Measurements from ENCODE around the gene ARSG.

Gene ARSG

DNA sequence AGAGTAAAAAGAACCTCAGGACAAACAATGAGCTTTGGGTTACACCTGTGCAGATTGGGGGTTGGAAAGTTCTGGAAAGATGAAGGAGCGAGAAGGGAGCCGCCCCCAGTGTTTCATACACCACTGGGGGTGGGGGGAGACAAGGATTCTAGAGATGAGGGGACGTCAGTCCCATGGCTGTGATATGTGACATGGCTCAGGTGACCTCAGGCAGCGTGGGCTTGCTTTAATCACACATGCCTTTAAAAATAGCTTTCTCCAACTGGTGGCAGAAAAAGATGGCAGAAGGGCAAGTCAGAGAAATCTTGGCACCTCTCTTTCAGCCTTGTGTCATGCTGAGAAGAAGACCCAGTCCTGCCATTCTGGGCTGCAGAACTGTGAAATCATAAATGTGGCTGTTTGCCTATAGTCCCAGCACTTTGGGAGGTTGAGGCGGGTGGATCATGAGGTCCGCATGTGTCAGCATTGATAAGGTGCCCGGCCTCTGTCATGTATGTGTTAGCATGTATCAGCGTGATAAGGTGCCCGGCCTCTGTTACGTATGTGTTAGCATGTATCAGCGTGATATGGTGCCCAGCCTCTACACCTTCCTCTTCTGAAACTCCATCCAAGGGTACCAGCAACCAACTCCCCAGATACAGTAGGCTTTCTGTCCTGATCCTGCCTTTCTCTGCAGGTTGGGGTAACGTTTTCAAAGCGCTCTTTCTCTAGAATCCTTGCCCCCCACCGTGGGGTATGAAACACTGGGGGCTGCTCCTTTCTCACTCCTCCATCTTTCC lies 141.0 kb downstream of the ARSG start:
- DNase-seq = no peak

DNA sequence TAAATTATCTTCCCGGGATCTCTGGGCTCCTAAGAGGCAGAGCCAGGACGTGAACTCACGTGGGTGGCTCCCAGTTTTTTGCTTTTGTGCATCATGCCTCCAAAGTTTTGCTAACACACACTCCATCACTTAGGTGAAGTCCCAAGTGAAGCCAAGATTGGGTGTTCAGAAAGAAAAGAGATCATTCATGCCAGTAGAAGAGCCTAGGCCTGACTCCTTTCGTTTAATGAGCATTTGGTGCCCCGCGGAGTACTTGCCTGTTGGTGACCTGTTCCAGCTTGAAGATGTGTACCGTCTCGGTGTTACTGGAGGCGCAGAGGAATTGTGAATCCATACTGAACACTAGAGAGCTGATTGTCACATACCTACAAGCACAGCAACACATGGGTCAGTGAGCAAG lies 141.9 kb downstream of the ARSG start:
- DNase-seq = no peak

DNA sequence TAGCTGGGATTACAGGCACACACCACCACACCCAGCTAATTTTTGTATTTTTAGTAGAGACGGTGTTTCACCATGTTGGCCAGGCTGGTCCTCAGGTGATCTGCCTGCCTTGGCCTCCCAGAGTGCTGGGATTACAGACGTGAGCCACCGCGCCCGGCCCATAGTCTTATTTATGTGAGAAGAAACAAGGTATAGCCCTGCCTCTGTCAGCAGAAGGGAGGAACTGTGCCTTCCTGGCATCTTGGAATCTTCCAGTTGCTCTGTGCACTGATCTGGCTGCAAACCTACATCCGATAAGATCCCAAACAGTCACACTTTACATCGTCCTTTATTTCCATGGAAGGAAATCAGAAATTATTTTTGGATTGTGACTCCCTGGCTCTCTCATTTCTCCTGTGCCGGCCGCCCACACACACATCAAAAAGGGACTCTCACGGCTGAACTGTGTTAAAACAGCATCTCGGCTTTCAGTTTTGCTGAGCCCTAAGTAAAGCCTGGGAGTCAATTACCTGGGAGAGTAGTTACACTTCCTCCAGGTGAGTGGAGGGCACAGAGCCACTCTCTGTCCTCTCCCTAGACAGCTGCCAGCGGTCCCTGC lies 142.7 kb downstream of the ARSG start:
- no peak for DNase-seq

DNA sequence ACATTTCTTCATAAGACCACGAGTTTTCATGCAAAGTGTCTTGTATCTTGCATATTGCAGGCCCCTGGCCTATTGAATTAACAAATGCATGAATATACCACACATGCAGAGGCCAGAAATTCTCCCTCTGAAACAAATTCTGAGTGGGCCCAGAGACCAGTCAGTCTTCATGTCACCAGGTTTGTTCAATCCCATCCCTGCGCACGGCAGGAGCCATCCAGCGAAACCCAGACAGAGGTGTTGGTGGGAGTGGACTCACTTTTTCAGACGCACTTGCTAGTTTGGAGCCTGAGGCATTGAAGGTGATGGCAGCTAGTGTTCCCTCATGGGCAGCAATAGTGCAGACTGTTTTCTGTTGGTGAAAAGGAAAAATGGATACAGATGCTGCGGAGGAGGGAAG lies 144.1 kb downstream of the ARSG start:
- no peak for DNase-seq

DNA sequence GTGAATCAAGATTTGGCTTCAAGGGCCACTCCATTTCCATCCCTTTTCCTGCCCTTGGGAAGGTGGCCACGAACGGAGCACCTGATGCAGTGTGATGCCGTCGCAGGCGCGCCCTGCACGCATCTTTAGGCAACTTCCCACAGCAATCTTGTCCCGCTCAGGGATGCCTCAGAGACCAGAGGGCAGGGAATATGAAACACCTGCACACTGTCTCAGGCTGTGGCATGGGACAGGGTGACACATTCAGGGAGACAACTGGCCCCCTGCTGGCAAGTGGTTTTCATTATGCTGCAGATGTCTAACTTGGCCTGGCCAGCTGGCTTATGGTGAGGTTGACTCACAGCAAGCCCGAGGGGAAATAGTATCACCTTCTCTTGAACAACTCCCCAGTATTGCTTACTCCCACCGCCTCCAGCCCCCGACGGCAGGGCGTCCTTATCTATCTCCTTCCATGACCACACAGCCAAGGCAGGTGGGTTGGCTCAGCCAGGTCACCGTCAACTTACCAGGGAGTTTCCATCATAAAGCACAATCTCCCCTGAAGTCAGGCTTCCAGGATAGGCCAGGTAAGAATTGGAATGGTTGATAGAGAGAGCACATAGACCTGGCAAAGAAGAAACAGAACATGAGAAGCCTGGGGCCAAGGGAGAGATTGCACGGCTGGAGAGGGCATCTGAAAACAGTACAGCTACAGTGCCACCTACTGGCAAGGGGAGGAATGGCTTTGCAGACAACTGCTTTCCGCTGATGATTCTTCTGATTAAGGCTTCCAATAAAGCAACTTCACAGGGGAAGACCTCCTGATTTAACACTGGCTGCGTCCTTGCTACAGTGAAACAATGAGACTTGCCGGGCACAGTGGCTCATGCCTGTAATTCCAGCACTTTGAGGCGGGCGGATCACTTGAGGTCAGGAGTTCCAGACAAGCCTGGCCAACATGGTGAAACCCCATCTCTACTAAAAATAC lies 144.9 kb downstream of the ARSG start:
- peak; percentile 94 for DNase-seq

DNA sequence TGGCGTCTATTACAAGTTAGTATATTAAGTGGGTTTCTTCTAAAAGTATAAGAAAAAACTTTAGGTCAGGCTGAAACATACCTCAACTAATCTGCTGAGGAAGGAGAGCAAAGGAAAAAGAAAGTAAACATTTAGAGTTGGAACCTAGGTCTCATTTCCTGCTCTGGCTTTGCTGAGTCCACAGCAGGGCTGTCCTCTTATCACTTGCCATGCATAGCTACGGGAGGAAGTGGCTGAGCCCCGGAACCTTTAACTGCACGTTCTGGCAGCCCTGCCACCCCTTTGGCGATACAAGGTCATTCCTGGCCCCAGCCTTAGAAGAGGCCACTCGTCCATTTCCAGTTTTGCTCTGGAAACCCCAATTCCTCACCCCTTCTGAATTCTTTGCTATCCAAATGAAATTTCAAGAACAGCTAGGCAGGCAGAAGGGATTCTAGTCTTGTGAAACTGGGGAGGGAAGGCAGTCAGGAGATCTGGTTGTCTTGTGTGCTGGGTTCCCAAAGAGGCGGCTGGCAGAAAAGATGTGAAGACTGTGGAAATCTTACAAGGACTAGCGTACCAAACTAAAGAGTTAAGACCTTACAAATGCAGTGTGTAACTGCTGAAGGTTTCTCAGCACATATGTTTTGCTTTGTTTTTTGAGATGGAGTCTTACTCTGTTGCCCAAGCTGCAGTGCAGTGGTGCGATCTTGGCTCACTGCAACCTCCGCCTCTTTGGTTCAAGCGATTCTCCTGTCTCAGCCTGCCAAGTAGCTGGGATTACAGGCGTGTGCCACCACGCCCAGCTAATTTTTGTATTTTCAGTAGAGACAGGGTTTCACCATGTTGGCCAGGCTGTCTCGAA lies 146.9 kb downstream of the ARSG start:
- DNase-seq = peak; percentile 94

DNA sequence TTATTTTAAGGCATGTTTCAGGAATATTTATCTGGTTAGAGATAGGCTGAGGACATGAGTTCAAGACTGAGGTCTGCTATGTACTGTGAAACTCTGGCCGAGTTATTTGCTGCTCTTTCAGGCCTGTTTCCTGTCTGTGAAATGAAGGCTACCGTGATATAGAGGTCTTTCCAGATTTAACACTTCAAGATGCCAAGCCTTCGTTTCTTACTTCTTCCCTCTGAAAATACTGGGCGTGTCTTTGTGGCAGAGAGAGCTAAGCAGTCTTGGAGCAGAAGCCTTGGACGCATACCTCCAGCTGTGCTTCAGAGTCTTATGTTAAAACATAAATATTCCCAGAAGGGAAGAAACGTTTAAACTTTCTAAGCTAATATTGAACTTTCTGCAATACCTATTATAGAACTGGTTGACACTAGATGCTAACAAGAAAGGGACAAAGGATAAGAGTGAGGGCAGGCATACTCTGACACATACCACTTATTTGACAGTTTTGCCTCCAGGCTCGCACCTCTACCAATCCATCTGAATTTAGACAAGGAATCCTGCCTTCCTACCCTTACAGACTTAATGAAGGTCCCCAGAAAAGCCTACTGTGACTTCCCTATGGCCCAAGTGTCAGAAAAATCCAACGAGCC lies 148.5 kb downstream of the ARSG start:
- no peak for DNase-seq

DNA sequence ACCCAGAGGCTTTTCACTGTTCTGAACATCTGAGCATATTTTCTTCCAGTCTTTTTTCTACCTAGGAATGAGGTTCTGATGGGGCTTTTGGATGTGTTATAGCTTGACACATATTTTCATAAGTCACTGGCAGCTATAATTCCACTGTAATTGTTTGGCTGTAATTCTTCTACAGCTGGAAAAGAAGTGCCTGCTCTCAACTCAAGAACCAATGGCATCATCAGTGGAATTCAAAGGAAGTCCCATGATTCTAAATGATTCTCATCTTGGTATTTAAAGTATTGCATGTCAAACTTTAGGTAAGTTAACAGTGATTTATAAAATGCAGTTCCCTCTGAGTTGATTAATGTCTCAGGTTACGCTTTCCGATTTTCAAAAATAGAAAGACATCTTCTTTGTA lies 149.2 kb downstream of the ARSG start:
- no peak for DNase-seq

DNA sequence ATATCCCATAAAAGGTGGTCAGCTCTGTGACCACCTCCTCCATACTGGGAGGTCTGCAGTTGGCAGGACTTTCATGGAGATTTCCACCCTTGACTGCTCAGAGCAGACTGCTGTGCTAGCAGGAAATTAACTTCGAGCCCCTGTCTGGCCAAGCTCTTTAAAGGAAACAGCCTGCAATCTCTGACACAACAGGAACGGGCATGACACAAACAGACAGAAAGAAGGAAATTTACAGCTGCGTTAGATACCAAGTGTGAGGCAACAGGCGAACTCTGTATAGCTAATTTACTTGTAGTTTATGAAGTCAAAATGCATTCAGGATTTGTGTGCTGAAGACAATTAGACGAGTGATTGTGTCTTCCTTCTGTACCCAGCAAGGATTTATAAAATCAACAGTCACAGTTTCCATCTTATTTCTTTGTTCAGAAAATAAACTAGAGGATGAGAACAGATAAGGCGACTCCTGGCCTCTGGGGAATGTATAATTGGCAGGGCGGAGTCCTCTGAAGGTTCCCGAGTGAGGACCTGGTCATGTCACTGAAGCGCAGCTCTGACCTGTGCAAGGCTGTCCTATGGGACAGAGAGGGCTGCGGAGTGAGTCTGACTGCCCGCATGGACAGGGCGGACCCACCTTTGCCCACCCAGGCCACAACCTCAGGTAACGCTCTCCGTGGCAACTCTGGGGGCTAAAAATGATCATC lies 149.9 kb downstream of the ARSG start:
- peak; percentile 79 for DNase-seq

DNA sequence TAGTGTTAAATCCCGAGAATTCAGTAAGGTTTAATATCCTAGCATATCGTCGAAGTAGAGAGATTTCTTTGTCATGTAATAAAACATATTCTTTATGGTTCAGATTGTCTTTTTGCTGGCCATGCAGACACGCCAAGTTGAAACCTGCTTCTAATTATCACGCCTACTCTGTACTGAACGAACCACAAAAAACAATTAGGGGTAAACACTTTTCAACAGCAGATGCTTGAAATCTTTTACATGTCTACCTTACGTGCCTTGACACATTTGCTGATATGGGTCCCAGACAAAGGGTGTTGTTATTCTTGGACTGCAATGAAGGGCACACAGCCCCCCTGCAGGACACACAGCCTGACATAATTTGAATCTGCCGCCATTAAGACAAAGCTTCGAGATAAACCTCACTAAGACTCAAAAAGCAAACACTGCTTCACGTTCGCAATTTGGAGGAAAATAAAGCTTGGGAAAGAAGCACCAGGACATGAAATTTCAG lies 152.7 kb downstream of the ARSG start:
- DNase-seq = no peak

DNA sequence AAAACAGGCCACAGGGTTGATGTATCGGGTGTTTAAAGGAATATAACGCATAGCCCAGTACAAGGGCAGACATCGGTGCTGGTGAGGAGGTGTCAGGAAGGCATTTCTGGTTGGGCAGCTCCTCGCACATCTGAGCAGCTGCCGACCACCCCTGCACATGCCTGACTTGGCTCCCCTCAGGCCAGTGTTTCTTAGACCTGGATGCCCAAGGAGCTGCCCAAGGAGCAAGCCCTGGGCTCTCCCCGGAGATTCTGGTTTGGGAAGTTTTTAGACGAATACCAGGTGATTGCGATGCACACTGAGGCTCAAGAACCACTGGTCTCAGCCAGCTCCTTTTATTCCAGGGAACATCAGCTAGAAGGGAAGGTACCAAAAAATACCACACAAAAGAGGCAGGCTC lies 154.4 kb downstream of the ARSG start:
- no peak for DNase-seq

DNA sequence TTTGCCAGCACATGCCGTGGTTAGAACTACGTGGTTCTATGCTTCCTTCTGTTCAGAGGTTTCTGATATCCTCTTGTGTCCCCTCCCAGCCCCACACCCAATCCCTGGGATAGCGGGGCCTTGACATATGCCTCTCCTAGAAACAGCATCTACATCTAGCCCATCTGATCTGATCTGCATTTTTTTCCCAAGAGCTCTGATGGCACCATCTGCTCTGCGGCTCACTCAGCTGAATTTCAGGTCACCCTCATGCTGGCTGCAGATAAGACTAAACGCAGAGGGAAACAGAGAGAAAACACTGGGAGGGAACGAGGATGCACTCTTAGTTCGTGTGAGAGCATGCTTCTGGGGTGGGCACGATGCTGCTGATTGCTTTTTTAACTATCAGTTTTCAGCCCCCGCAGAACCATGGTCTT lies 155.3 kb downstream of the ARSG start:
- DNase-seq = peak; percentile 82

DNA sequence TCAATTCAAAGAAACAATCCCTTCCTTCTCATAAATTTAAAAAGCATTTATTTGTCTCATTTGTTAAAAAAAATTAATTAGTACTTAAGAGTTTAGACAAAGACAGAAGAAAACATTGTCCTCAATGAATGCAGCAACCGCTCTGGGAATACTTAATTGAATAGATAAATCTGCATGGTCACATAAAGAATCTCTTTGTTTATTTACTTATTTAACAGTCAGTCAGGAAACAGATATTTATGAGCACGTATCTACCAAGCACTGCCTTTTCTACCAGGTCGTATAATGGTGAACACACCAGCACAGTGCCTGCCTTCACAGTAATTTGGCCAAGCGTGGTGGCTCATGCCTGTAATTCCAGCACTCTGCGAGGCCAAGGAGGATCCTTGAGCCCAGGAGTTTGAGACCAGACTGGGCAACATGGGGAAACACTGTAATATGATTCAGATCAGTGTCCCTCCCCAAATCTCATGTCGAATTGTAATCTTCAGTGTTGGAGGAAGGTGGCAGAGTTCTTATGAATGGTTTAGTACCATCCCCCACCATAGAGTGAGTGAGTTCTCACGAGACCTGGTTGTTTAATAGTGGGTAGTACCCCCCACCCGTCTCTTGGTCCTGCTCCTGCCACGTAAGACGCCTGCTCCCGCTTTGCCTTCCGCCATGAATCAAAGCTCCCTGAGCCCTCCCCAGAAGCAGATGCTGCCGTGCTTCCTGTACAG lies 157.9 kb downstream of the ARSG start:
- no peak for DNase-seq

DNA sequence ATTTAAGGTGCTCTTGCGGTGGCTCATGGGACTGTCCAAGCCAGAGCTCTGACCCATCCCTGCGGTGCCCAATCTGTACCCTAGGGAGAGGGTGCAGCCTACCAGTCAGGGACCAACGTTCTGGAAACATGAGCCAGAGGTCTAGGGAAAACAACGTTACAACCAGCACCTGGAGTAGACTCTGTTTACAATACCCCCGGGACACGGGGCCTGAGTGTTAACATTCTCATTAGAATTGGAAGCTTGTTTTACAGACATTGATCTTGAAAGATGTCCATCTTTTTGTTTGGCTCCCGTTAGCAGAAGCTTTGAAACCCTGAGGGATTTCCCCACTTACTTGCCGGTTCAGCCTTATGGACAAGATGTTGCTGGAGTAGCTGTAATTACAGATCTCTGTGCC lies 159.1 kb downstream of the ARSG start:
- no peak for DNase-seq

DNA sequence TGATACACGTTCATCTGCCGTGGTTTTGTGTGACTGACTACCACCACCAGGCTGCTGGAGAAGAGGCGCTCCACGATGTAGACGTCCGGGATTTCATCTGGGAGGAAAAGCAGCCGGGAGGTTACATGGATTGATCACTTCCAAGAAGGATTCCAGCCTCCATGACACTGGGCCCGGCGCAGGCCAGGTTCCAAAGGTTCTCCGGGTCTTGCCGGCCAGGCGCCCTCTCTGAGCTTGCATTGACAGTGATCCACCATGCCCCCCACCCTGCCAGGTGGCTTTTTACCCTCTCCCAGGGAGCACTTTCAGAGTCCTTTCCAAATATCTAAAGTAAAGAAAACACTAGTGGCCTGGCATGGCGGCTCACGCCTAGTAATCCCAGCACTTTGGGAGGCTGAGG lies 159.5 kb downstream of the ARSG start:
- no peak for DNase-seq

DNA sequence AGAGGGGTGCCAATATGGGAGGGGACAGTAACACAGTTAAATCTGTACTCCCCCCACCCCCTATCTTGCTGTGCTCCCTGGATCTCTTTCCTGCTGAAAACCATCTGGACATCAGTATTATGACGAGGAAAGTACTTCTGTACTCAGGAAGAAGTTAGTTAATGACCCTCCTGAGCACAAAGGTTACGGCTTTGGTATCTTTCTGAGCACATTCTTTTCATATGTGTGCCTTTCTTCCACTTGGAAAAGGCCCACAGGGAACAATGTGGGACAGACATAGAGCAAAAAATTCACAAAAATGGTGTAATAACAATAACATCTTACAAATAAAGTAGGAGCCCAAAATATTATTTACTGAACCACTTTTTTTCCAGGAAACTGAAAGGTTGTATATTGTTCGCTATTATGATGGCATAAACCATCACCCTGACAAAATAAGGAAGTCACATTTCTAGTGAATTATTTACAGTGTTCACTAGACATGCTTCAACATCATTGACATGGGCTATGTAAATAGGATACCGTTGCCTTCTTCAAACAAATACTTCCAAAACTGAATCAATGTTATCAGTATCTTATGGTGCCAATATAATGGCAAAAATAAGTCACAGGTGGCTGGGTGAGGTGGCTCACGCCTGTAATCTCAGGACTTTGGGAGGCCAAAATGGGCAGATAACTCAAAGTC lies 160.5 kb downstream of the ARSG start:
- no peak for DNase-seq

DNA sequence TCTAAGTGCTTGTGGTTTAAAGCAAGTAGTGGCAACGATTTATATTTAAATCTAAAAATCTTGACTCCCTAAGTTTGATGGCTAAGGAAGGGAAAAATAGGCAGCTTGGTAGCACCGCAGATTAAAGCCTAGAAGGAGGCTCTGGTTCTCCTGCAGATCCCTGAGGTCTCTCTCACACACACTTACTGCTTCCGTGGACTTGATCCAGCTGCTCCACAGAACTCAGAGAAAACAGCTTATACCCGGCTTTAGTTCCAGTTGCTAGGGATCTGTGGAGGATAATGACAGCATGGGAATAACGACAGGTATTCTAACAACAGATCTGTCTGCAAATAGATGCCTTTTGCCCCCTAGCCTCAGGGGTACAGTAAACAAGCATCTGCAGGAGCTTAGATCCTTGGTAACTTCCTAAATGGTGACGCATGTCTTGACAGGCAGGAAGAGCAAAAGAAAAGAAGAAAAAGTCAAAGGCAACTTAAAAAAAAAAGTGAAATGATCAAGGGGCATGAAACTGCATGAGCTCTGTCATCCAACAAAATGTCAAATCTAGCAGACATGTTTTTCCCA lies 161.5 kb downstream of the ARSG start:
- DNase-seq = no peak

DNA sequence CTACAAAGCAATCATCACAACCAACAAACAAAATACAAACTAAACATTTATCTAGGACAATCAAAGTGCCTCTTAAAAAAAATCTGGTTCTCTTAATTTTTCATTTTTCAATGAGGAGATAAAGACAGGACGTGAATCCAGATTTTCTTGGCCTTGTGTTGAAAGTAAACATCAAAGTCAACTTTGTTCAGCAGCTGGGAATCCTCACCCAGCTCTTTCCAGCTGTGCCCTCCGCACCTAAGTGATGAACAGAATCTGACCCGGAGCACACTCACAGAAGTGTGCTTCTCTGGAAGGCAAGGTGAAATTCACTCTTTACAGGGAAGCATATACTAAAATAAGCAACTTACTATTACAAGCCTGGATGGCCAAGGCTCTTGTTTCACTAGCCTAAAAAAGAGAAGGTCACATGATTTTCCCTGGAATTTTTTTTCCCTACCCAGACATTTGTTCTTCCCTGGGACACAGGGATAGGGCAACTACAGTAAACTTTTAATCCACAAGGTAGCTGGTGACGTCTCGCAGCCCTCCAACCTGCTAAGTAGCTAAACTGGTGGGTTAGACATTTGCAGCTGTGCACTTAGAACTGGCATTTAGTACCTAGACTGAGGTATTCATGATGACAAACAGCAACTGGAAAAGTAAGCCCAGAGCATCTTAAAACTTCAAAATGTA lies 162.8 kb downstream of the ARSG start:
- no peak for DNase-seq

DNA sequence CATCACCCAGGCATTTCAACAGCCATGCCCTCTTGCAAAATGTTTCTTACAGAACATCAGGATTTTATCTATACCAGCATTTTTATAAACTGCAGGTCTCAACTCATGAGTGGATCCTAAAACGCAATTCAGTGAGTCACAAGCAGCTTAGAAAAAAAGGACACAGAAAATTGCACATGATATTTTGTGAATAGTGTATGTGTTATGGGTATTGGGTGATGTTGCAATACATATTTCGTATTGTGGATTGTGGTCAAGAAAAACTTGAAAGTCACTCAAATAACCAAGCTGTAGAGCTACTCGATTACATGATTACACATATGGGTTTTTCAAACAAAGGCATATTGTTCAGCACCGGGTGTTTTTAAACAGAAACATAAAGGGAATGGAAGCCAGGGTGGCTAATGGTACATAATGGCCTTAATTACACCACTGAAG lies 164.6 kb downstream of the ARSG start:
- DNase-seq = peak; percentile 74
